Left lung (tissue), 10 donors: ENCODE data around the gene ITPK1. TPM values are rescaled to one million over a fixed set of nuclear protein-coding genes. Genes with fewer than 3 reads are reported as not detected.
A peak's percentile ranks its signal among the peaks of the same experiment; 100 is the strongest.

ENCODE experiments used
- ATAC-seq: fragments of 200-7000 bp; cut with Tn5 transposase; one replicate; pipeline ENCODE4 v1.9.1; 2020; ENCODE audit warnings: moderate library complexity
- DNase-seq, 4 donors: peaks; one replicate each; pipeline ENCODE4 v3.0.0-alpha.2; 2013 to 2020
- H3K27ac ChIP-seq, 2 donors: fragments of 200-600 bp; sonication (generic) in 1 of 2; one replicate each; pipeline versions ENCODE4 v1.5.0 to v1.8.0; 2020 to 2021
- H3K27me3 ChIP-seq, 2 donors: fragments of 200-600 bp; sonication (generic) in 1 of 2; one replicate each; pipeline versions ENCODE4 v1.5.0 to v1.8.0; 2020 to 2021
- H3K36me3 ChIP-seq, 2 donors: fragments of 200-600 bp; sonication (generic) in 1 of 2; one replicate each; pipeline versions ENCODE4 v1.5.0 to v1.8.0; 2020 to 2021
- H3K4me1 ChIP-seq, 2 donors: fragments of 200-600 bp; one replicate each; pipeline ENCODE4 v1.8.0; 2021
- H3K4me3 ChIP-seq, 2 donors: fragments of 200-600 bp; sonication (generic) in 1 of 2; one replicate each; pipeline versions ENCODE4 v1.5.0 to v1.8.0; 2020 to 2021; ENCODE audit warnings: mild to moderate bottlenecking in 1 of 2
- H3K9me3 ChIP-seq, 2 donors: fragments of 200-600 bp; sonication (generic) in 1 of 2; one replicate each; pipeline versions ENCODE4 v1.5.0 to v1.8.0; 2020 to 2021
- intact Hi-C, 2 donors: fragments of 100-400 bp; cut with DNase I; formaldehyde crosslinking; loops; one replicate each; pipeline versions ENCODE4 v1.11.2 to v1.14.2; 2022
- polyA plus RNA-seq, 6 donors: library from polyadenylated mRNA; unstranded; fragments of 120-200 nt; gene quantifications; one replicate each; pipeline ENCODE4 v1.2.1, GENCODE V29; 2013; ENCODE audit not compliant: insufficient read length in 6 of 6
- total RNA-seq, 2 donors: library from RNA; stranded (reverse); fragmentation: NEBNext Ultra II Directional; extraction: Animal tissue kit (Norgen Biotek cat#: 25700); gene quantifications; one replicate each; pipeline ENCODE4 v1.2.1, GENCODE V29; 2021
- TF ChIP-seq, protein P1 (sequence below), 2 donors: fragments of 200-600 bp; sonication (generic) in 1 of 2; IDR thresholded peaks; one replicate each; pipeline versions ENCODE4 v1.5.0 to v1.8.0; 2021; ENCODE audit warnings: antibody characterized with exemption in 2 of 2
- donor health status: DM: no; HTN: yes; CAD: no.
- donor health status: DM: no; HTN: no; CAD: no.

ITPK1 gene
- total and polyA plus RNA-seq, 8 donors: 18.1 to 108 (median 20.8) TPM

DNA sequence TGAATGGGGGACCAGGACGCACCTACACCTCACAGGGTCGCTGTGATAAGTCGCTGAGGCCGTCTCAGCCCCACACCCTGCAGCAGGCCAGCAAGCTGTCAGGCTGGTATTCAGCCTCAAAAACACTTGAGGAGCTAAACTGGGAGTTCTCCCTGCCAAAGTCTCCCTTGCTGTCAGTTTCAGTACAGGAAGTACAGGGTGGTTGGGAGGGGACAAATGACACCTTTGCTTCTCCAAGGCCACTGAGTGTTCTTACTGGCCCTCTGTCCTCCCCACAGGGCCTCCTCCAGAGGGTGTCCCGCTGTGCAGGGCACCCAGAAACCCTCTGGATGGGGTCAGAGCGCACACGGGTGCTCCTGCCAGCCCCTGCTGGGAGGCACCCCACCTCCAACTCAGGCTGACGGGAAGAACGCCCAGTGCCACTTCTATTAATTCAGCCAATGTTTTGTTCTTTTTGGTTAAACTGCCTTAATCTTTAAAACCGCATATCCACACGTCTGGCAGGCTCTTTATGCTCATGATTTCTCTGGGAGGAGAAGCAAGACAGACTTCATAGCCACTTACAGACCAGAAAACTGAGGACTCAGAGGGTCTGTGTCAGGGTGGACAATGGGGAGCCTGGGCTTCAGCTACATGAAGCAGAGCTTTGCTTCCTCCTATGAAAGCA lies 75.9 kb downstream of the ITPK1 start:
- TF ChIP-seq, protein P1, sequence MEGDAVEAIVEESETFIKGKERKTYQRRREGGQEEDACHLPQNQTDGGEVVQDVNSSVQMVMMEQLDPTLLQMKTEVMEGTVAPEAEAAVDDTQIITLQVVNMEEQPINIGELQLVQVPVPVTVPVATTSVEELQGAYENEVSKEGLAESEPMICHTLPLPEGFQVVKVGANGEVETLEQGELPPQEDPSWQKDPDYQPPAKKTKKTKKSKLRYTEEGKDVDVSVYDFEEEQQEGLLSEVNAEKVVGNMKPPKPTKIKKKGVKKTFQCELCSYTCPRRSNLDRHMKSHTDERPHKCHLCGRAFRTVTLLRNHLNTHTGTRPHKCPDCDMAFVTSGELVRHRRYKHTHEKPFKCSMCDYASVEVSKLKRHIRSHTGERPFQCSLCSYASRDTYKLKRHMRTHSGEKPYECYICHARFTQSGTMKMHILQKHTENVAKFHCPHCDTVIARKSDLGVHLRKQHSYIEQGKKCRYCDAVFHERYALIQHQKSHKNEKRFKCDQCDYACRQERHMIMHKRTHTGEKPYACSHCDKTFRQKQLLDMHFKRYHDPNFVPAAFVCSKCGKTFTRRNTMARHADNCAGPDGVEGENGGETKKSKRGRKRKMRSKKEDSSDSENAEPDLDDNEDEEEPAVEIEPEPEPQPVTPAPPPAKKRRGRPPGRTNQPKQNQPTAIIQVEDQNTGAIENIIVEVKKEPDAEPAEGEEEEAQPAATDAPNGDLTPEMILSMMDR (IDR thresholded peaks at IDR 0.05): no peak
- intact Hi-C loops: no loop called here
- Histone ChIP-seq H3K4me1 (peaks cover 33 to 57% of the 10 kb centered on the region in 2 donors), H3K36me3 (no peaks in the 10 kb centered on the region), H3K9me3 (no peaks in the 10 kb centered on the region), H3K27ac (peak overlapping the region; percentile 58 to 67), H3K4me3 (no peak overlapping the region), H3K27me3 (no peaks in the 10 kb centered on the region)
- DNase-seq: peak in 1 of 4 donors; percentile 58
- ATAC-seq: peak; percentile 57

GRCh38 chr14:93037351-93037750 lies 78.4 kb downstream of the ITPK1 start:
- Histone ChIP-seq H3K27me3 (no peaks in the 10 kb centered on the region), H3K27ac (no peak overlapping the region), H3K9me3 (no peaks in the 10 kb centered on the region), H3K4me3 (no peak overlapping the region), H3K4me1 (peaks cover 22 to 53% of the 10 kb centered on the region in 2 donors), H3K36me3 (no peaks in the 10 kb centered on the region)
- intact Hi-C loops: no loop called here
- DNase-seq (peak in 1 of 4 donors; percentile 37), ATAC-seq (no peak)
- TF ChIP-seq, protein P1 (IDR thresholded peaks at IDR 0.05): no peak

GRCh38 chr14:93036652-93037345 lies 78.9 kb downstream of the ITPK1 start:
- Histone ChIP-seq H3K4me3 (no peak overlapping the region), H3K36me3 (no peaks in the 10 kb centered on the region), H3K9me3 (no peaks in the 10 kb centered on the region), H3K27me3 (no peaks in the 10 kb centered on the region), H3K27ac (no peak overlapping the region), H3K4me1 (peaks cover 22 to 55% of the 10 kb centered on the region in 2 donors)
- DNase-seq: peak in 1 of 4 donors; percentile 31
- TF ChIP-seq, protein P1 (IDR thresholded peaks at IDR 0.05): no peak
- intact Hi-C loops: no loop called here
- no peak for ATAC-seq

DNA sequence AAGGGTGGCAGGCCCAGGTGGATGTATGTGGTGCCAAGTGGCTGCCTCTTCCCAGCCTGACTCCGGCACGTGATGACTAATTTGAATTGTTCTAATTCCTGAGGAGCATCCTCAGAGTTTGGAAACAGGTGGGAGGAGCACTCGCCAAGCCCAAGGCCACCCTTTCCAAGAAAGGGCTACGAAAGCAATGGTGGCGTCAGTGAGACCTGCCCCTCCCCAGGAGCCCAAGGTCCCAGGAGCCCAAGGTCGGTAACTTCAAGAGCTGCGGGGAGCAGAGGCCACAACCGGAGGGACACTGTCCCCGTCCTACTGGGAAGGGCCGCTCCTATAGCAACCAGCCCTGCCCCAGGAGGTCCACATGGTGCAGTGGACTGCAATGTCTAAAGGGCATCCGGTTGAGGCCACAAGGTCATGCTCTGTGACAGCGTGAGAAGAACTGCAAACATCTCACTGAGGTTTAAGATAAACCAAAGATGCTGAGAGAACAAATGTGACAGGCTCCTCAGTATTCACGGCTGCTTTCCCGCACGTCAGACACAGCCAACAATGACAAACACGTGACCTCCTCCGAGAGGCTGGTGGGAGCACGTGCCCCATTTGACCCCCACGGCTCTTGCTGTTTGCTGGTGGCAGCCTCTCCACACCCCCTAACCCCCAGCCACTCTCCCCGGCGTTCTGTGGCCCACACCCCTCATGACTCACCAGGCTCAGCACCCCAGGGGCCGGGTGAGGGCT lies 79.6 kb downstream of the ITPK1 start:
- H3K27me3 ChIP-seq: no peaks in the 10 kb centered on the region
- H3K36me3 ChIP-seq: no peaks in the 10 kb centered on the region
- ATAC-seq (no peak), DNase-seq (peak in 1 of 4 donors; percentile 78)
- no peak overlapping the region for H3K4me3 ChIP-seq
- TF ChIP-seq, protein P1 (IDR thresholded peaks at IDR 0.05): no peak
- no peak overlapping the region for H3K27ac ChIP-seq
- peaks cover 22 to 56% of the 10 kb centered on the region in 2 donors for H3K4me1 ChIP-seq
- intact Hi-C loops: no loop called here
- no peaks in the 10 kb centered on the region for H3K9me3 ChIP-seq

- Histone ChIP-seq H3K4me3 (no peak overlapping the region), H3K9me3 (no peaks in the 10 kb centered on the region), H3K4me1 (peaks cover 20 to 51% of the 10 kb centered on the region in 2 donors), H3K27ac (no peak overlapping the region), H3K36me3 (no peaks in the 10 kb centered on the region), H3K27me3 (no peaks in the 10 kb centered on the region)
- no peak for DNase-seq
- intact Hi-C loops: no loop called here
- TF ChIP-seq, protein P1 (IDR thresholded peaks at IDR 0.05): no peak
- ATAC-seq: no peak
These were observed 80.2 kb downstream of the ITPK1 start for GRCh38 chr14:93035585-93035916.
